HFFc6 (cell line): ENCODE measurements around the gene MNAT1. TPM values are rescaled to one million over a fixed set of nuclear protein-coding genes. Genes with fewer than 3 reads are reported as not detected.

Source experiments
- DNase-seq: peaks from one replicate; pipeline ENCODE4 v3.0.0-alpha.2; 2018
- H3K27ac Mint-ChIP-seq: 2 replicates; pipeline ENCODE4 v1.8.0; 2020; ENCODE audit warnings: mild to moderate bottlenecking, mixed read lengths
- H3K27me3 Mint-ChIP-seq: 2 replicates; pipeline ENCODE4 v1.8.0; 2021; ENCODE audit warnings: mild to moderate bottlenecking, moderate library complexity, mixed read lengths; ENCODE audit not compliant: insufficient read depth
- H3K36me3 Mint-ChIP-seq: 2 replicates; pipeline ENCODE4 v1.8.0; 2021; ENCODE audit warnings: low read depth, mixed read lengths
- H3K4me1 Mint-ChIP-seq: 2 replicates; pipeline ENCODE4 v1.8.0; 2020; ENCODE audit warnings: low read depth, mixed read lengths
- H3K4me3 Mint-ChIP-seq: 2 replicates; pipeline ENCODE4 v1.8.0; 2020; ENCODE audit warnings: mild to moderate bottlenecking, moderate library complexity, mixed read lengths
- H3K9me3 Mint-ChIP-seq: 2 replicates; pipeline ENCODE4 v1.8.0; 2020; ENCODE audit warnings: mild to moderate bottlenecking, mixed read lengths
- CTCF ChIP-seq: fragments of 200-600 bp; sonication (generic); IDR thresholded peaks from 2 replicates; pipeline ENCODE4 v1.5.0; 2021; ENCODE audit warnings: antibody characterized with exemption, mild to moderate bottlenecking
- total RNA-seq, 6 experiments: library from RNA; stranded (reverse); fragmentation: NEBNext Ultra II Directional; extraction: Animal tissue kit (Norgen Biotek cat#: 25700); gene quantifications; 2 replicates in 1 of 6; 3 replicates in 5 of 6; pipeline ENCODE4 v1.2.3, GENCODE V29; 2021

Gene MNAT1
- total RNA-seq, 6 experiments from 2014 or later = 55.8 to 69.4 (median 58.7) TPM

DNA sequence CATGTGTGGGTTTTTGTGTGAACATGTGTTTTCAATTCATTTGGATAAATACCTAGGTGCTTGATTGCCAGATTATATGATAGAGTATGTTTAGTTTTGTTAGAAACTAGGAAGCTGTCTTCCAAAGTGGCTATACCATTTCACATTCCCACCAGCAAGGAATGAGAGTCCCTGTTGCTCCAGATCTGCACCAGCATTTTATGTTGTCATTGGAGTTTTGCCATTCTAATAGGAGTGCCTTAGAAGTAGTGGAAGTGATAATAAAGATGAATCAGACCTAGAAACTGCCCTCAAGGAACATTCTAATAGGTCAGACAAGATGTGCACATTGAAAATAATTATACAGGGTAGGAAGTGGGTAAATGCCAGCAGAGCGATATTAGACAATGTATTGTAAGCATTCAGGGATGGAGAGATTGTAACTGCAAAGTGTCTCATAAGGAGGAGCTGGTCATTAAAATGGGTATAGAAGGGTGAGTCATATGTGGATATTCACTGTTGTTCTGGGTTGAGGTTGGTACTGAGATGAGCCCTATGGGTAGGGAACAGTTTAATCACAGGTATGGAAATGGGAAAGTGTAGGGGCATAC, 71.4 kb downstream of the MNAT1 start:
- peak; percentile 88 for DNase-seq
- peak overlapping the region; percentile 41 for H3K27ac Mint-ChIP-seq
- H3K4me1 Mint-ChIP-seq = peaks cover 38% of the 10 kb centered on the region
- H3K36me3 Mint-ChIP-seq = peaks cover 31% of the 10 kb centered on the region
- no peaks in the 10 kb centered on the region for H3K9me3 Mint-ChIP-seq
- H3K27me3 Mint-ChIP-seq = no peaks in the 10 kb centered on the region; the same call in 1 of the 2 replicates
- no peak for TF ChIP-seq CTCF
- H3K4me3 Mint-ChIP-seq = peak overlapping the region; percentile 11

DNA sequence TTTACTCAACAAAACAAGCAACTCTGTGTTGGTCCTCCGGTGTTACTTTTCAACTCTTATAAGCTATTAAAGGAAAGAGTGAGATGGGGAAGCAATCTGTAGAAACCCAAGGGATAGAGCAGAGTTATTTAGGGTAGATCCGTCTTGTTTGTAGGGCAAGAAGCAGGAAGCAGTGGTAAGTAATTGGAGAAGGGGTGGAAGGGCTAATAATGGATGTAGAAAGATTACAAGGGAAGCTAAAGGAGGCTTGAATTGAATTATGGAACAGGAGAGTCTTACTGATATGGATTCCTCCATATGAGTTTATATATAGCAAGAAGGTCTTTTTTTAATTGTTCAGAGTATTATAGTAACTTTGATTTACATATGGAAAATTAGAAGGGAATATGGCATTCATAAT, 72.7 kb downstream of the MNAT1 start:
- Mint-ChIP-seq H3K27ac (no peak overlapping the region), H3K9me3 (no peaks in the 10 kb centered on the region), H3K27me3 (no peaks in the 10 kb centered on the region; the same call in 1 of the 2 replicates), H3K4me3 (no peak overlapping the region), H3K36me3 (peaks cover 34% of the 10 kb centered on the region), H3K4me1 (peaks cover 38% of the 10 kb centered on the region)
- DNase-seq = no peak
- TF ChIP-seq CTCF = no peak

DNA sequence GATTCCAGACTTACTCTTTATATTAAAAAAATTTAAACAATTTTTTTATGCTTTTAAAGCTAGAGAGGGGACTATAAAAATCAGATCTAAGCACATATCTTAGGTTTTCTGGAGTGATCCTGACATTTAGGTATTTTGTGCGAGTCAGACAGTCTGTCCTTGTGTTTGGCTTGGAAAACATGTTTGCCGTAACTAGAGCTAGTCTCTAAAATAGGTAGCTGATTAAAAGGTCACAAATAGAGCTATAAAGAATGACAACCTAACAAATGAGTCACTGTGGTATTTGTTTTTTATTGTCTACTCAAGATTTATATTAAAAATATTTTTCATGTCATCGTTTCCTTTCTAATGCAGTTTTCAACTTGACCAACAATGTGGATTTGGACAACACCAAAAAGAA, 73.4 kb downstream of the MNAT1 start:
- peak; percentile 4 for DNase-seq
- Mint-ChIP-seq H3K4me3 (no peak overlapping the region), H3K27ac (no peak overlapping the region), H3K4me1 (peaks cover 38% of the 10 kb centered on the region), H3K36me3 (peaks cover 37% of the 10 kb centered on the region), H3K27me3 (no peaks in the 10 kb centered on the region; the same call in 1 of the 2 replicates), H3K9me3 (no peaks in the 10 kb centered on the region)
- TF ChIP-seq CTCF = no peak

- H3K27me3 Mint-ChIP-seq = no peaks in the 10 kb centered on the region
- DNase-seq = no peak
- H3K9me3 Mint-ChIP-seq = no peaks in the 10 kb centered on the region
- peaks cover 33% of the 10 kb centered on the region for H3K4me1 Mint-ChIP-seq
- no peak overlapping the region for H3K4me3 Mint-ChIP-seq
- no peak overlapping the region; the same call in 1 of the 2 replicates for H3K27ac Mint-ChIP-seq
- no peak for TF ChIP-seq CTCF
- H3K36me3 Mint-ChIP-seq = peaks cover 26% of the 10 kb centered on the region
Measured at GRCh38 chr14:60812987-60813386, 78.4 kb downstream of the MNAT1 start.

DNA sequence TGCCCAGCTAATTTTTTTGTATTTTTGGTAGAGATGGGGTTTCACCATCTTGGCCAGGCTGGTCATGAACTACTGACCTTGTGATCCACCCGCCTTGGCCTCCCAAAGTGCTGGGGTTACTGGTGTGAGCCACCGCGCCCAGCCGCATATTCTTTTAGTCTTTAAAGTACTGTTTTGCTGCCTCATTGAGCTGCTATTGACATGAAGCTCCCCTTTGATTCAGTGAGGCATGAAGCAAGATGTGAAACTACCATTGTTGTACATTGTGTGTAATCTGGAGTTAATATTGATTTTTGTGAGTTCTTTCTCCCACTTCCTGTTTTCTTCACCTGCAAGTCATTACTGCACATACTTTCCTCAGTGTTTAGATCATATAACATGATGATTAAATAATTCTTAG, 80.8 kb downstream of the MNAT1 start:
- Mint-ChIP-seq H3K27me3 (no peaks in the 10 kb centered on the region), H3K4me3 (no peak overlapping the region), H3K9me3 (no peaks in the 10 kb centered on the region), H3K27ac (no peak overlapping the region), H3K36me3 (peaks cover 25% of the 10 kb centered on the region), H3K4me1 (peaks cover 27% of the 10 kb centered on the region)
- TF ChIP-seq CTCF = no peak
- no peak for DNase-seq
